Subcutaneous abdominal adipose tissue (tissue), 5 donors: ENCODE results near the gene GPSM1.
"Not testable (repeated sequence)": the region's sequence is repeated elsewhere in the genome, so short reads cannot be mapped to it uniquely, and the experiment has no call there.

Experiments used
- H3K27ac ChIP-seq: one replicate; pipeline ENCODE4 v1.7.0; 2013; ENCODE audit warnings: low read depth, mild to moderate bottlenecking, inconsistent platforms, low read length, moderate library complexity
- H3K27me3 ChIP-seq, 5 donors: one replicate each; pipeline ENCODE4 v1.7.0; 2013; ENCODE audit warnings: low read length in 5 of 5, inconsistent platforms in 1 of 5; ENCODE audit not compliant: control insufficient read depth in 5 of 5, insufficient read depth in 4 of 5
- H3K36me3 ChIP-seq, 5 donors: one replicate each; pipeline ENCODE4 v1.7.0; 2013; ENCODE audit warnings: low read length in 5 of 5; ENCODE audit not compliant: control insufficient read depth in 5 of 5, insufficient read depth in 5 of 5
- H3K4me1 ChIP-seq, 5 donors: one replicate each; pipeline ENCODE4 v1.7.0; 2013; ENCODE audit warnings: low read length in 5 of 5, mild to moderate bottlenecking in 3 of 5, moderate library complexity in 1 of 5; ENCODE audit not compliant: control insufficient read depth in 5 of 5, insufficient read depth in 5 of 5
- H3K4me3 ChIP-seq, 5 donors: one replicate each; pipeline ENCODE4 v1.7.0; 2013; ENCODE audit warnings: low read length in 5 of 5, low read depth in 1 of 5
- H3K9ac ChIP-seq, 5 donors: one replicate each; pipeline ENCODE4 v1.7.0; 2013; ENCODE audit warnings: low read length in 5 of 5, mild to moderate bottlenecking in 4 of 5, moderate library complexity in 3 of 5
- H3K9me3 ChIP-seq, 5 donors: one replicate each; pipeline ENCODE4 v1.7.0; 2013; ENCODE audit warnings: low read length in 5 of 5; ENCODE audit not compliant: control insufficient read depth in 5 of 5
- donor health status: healthy.
- donor health status: healthy.
- donor health status: healthy.
- donor health status: healthy.
- donor health status: healthy.

GPSM1 gene

DNA sequence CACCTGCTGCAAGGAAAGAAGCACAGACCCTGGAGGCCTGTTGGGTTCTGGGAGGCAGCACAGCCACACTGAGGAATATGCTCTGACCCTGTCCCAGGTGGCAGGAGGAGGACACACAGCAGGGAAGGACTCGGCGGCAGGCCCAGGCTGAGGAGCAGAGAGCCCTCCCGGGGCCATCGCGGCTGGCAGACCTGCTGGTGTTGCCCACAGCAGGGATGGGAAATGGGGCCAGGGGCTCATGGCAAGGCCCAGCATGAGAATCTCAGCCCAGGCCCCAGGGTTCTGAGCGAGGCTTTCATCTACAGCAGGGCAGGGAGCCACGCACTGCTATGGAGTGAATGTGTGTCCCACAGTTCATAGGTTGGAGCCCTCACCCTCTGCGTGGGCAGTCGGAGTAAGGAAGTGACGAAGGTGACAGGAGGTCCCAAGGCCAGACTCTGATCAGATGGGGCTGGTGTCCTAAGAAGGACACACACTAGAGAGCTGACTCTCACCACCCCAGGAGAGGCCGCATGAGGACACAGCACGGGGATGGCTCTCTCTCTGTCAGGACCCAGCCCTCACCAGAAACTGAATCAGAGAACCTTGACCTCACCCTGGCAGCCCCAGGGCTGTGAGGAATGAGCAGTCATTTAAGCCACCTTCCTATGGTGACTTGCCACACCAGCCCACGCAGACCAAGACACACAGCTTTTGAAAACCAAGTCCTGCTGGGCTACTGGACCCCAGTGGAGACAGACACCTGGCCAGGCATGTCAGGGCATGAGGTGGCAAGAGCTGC lies 10.3 kb upstream of the GPSM1 start:
- H3K36me3 ChIP-seq: no peaks in the 10 kb centered on the region
- no peak overlapping the region for H3K9ac ChIP-seq
- H3K9me3 ChIP-seq: peaks cover 4 to 11% (median 11%) of the 10 kb centered on the region in 5 donors
- H3K4me1 ChIP-seq: no peaks in the 10 kb centered on the region
- no peak overlapping the region for H3K27ac ChIP-seq
- H3K4me3 ChIP-seq: no peak overlapping the region
- H3K27me3 ChIP-seq: peaks cover 0 to 2% (median 0%) of the 10 kb centered on the region in 5 donors

- Histone ChIP-seq H3K4me3 (no peak overlapping the region), H3K36me3 (no peaks in the 10 kb centered on the region), H3K4me1 (no peaks in the 10 kb centered on the region), H3K9me3 (peaks cover 4 to 11% (median 11%) of the 10 kb centered on the region in 5 donors), H3K9ac (no peak overlapping the region), H3K27ac (no peak overlapping the region), H3K27me3 (peaks cover 0 to 4% (median 0%) of the 10 kb centered on the region in 5 donors)
These were observed 9.6 kb upstream of the GPSM1 start for GRCh38 chr9:136317695-136318094.

GRCh38 chr9:136318111-136318775 lies 9.1 kb upstream of the GPSM1 start:
- Histone ChIP-seq H3K9ac (no peak overlapping the region), H3K27ac (no peak overlapping the region), H3K4me3 (no peak overlapping the region), H3K9me3 (peaks cover 4 to 11% (median 11%) of the 10 kb centered on the region in 5 donors), H3K27me3 (peaks cover 0 to 7% (median 1%) of the 10 kb centered on the region in 5 donors), H3K36me3 (no peaks in the 10 kb centered on the region), H3K4me1 (no peaks in the 10 kb centered on the region)

- Histone ChIP-seq H3K9me3 (peaks cover 4 to 11% (median 11%) of the 10 kb centered on the region in 5 donors), H3K36me3 (no peaks in the 10 kb centered on the region), H3K27ac (no peak overlapping the region), H3K4me3 (no peak overlapping the region), H3K27me3 (peaks cover 0 to 11% (median 5%) of the 10 kb centered on the region in 5 donors), H3K9ac (no peak overlapping the region), H3K4me1 (no peaks in the 10 kb centered on the region)
These were observed 8.5 kb upstream of the GPSM1 start for GRCh38 chr9:136318776-136319241.

- not testable (repeated sequence) for H3K36me3 ChIP-seq
These were observed 8.1 kb upstream of the GPSM1 start for GRCh38 chr9:136319244-136319643.

GRCh38 chr9:136319955-136320354 lies 7.4 kb upstream of the GPSM1 start:
- H3K4me3 ChIP-seq, H3K36me3 ChIP-seq, H3K4me1 ChIP-seq, H3K9ac ChIP-seq, H3K27ac ChIP-seq, H3K9me3 ChIP-seq: not testable (repeated sequence)
- H3K27me3 ChIP-seq: peaks cover 0 to 16% (median 6%) of the 10 kb centered on the region in 5 donors

More at GRCh38 chr9:136319244-136319643, 8.1 kb upstream of the GPSM1 start:
- H3K4me1 ChIP-seq, H3K4me3 ChIP-seq, H3K9ac ChIP-seq, H3K27ac ChIP-seq: not testable (repeated sequence)
- H3K9me3 ChIP-seq: peaks cover 4 to 11% (median 11%) of the 10 kb centered on the region in 5 donors
- H3K27me3 ChIP-seq: peaks cover 0 to 11% (median 5%) of the 10 kb centered on the region in 5 donors

- not testable (repeated sequence) for H3K36me3 ChIP-seq, H3K9ac ChIP-seq, H3K4me1 ChIP-seq, H3K4me3 ChIP-seq, H3K27ac ChIP-seq, H3K9me3 ChIP-seq
- peaks cover 0 to 21% (median 6%) of the 10 kb centered on the region in 5 donors for H3K27me3 ChIP-seq
These were observed 6.4 kb upstream of the GPSM1 start for GRCh38 chr9:136320972-136321371.

GRCh38 chr9:136321561-136321960 lies 5.8 kb upstream of the GPSM1 start:
- Histone ChIP-seq H3K9ac (no peak overlapping the region), H3K27ac (no peak overlapping the region), H3K4me3 (no peak overlapping the region), H3K9me3 (no peaks in the 10 kb centered on the region), H3K4me1 (peaks cover 0 to 8% (median 8%) of the 10 kb centered on the region in 5 donors), H3K27me3 (peaks cover 0 to 23% (median 8%) of the 10 kb centered on the region in 5 donors), H3K36me3 (no peaks in the 10 kb centered on the region)

GRCh38 chr9:136322756-136323330 lies 4.5 kb upstream of the GPSM1 start:
- Histone ChIP-seq H3K36me3 (no peaks in the 10 kb centered on the region), H3K27me3 (peaks cover 0 to 27% (median 12%) of the 10 kb centered on the region in 5 donors), H3K27ac (no peak overlapping the region), H3K9ac (no peak overlapping the region), H3K9me3 (no peaks in the 10 kb centered on the region), H3K4me1 (peaks cover 0 to 14% (median 14%) of the 10 kb centered on the region in 5 donors), H3K4me3 (no peak overlapping the region)

DNA sequence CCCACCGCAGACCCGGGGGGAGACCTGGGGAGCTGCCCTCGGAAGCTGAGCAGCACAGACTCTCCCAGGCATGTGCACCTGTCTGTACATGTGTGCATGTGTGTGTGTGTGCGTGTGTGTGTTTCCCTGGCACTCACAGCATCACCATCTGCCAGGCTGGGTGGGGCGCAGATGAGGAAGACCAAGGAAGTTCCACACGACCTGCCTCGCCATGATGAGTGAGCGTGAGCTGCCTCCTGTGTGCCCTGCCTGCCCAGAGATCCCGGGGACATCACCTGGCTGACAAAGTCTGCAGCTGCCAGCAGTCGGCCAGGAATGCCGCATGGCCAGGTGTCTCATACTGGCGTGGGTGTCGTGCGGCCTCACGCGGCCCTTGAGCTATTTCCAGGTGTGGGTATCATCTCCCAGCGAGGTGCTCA lies 4.0 kb upstream of the GPSM1 start:
- Histone ChIP-seq H3K4me3 (no peak overlapping the region), H3K9ac (no peak overlapping the region), H3K4me1 (peaks cover 0 to 20% (median 19%) of the 10 kb centered on the region in 5 donors), H3K27ac (no peak overlapping the region), H3K27me3 (peaks cover 0 to 31% (median 13%) of the 10 kb centered on the region in 5 donors), H3K36me3 (no peaks in the 10 kb centered on the region), H3K9me3 (no peaks in the 10 kb centered on the region)
